ENCODE measurements around the gene SBF2. TPM values are rescaled to one million over a fixed set of nuclear protein-coding genes. Genes with fewer than 3 reads are reported as not detected.

Gene SBF2
- total RNA-seq, 1 experiment from 2014 or later, result 30.2 TPM

GRCh38 chr11:9758637-9759518, 535.1 kb downstream of the SBF2 start:
- H3K23me2 ChIP-seq (ENCODE audit: insufficient read length, low read depth, low read length, poor library complexity, severe bottlenecking), result peaks cover 9% of the 10 kb centered on the region
- H3K4me1 ChIP-seq (ENCODE audit: insufficient read depth, low read length), result 0 out of 2 replicates have a peak, but pooled peaks cover 3% of the 10 kb centered on the region
- H3K9me3 ChIP-seq (ENCODE audit: control insufficient read depth, low read depth, low read length), result no peaks in the 10 kb centered on the region
- no peak overlapping the region for H3K27ac ChIP-seq (ENCODE audit: insufficient read length, low read depth, low read length)
- H3K56ac ChIP-seq (ENCODE audit: insufficient read length, low read depth, low read length), result no peak overlapping the region
- H4K5ac ChIP-seq (ENCODE audit: insufficient read length, low read depth, low read length), result no peak overlapping the region
- H3K4me2 ChIP-seq (ENCODE audit: insufficient read depth, insufficient read length, low read length), result peak overlapping the region; percentile 70
- H3K79me2 ChIP-seq (ENCODE audit: insufficient read depth, low read length), result no peaks in the 10 kb centered on the region
- peak overlapping the region; percentile 85 for H3K14ac ChIP-seq (ENCODE audit: insufficient read depth, low read length)
- no peaks in the 10 kb centered on the region for H3K79me1 ChIP-seq (ENCODE audit: insufficient read depth, low read depth, low read length, poor library complexity, severe bottlenecking)
- H2AK5ac ChIP-seq (ENCODE audit: insufficient read length, low read length), result no peak overlapping the region
- H3K18ac ChIP-seq (ENCODE audit: insufficient read length, low read depth, low read length), result peak overlapping the region; percentile 30
- no peak for TF ChIP-seq CTCF (conservative IDR thresholded peaks at IDR 0.05)
- no peak overlapping the region for H2BK15ac ChIP-seq (ENCODE audit: low read depth, low read length)
- H2BK120ac ChIP-seq (ENCODE audit: low read depth, low read length, poor library complexity, severe bottlenecking), result no peak overlapping the region
- WGBS (ENCODE audit: extremely low coverage, insufficient read length, low lambda C conversion rate), result no CpG with 5 or more reads among the region's 58 CpGs
- Mint-ChIP-seq H3K4me3 (peak overlapping the region; percentile 57 to 65), H3K36me3 (ENCODE audit: insufficient read depth in 1 of 3, low read depth in 3 of 3) (no peaks in the 10 kb centered on the region), H3K27ac (no peak overlapping the region), H3K27me3 (ENCODE audit: low read depth) (no peaks in the 10 kb centered on the region), H3K9me3 (no peaks in the 10 kb centered on the region; a peak in 1 of 5 replicates), H3K4me1 (peaks cover 27 to 30% of the 10 kb centered on the region in 2 experiments)
- no peak overlapping the region for H2AFZ ChIP-seq (ENCODE audit: low read length)
- H4K20me1 ChIP-seq (ENCODE audit: control insufficient read depth, insufficient read depth, insufficient read length), result no peaks in the 10 kb centered on the region
- no peak overlapping the region for H2BK5ac ChIP-seq (ENCODE audit: insufficient read length, low read length)
- no peak overlapping the region for H3T11ph ChIP-seq (ENCODE audit: low read length)
- no peak overlapping the region for H3K9ac ChIP-seq (ENCODE audit: extremely low read depth, insufficient read length, low read length)
- no peak overlapping the region for H2BK12ac ChIP-seq (ENCODE audit: insufficient read length, low read depth, low read length)
- no peak overlapping the region for H3K23ac ChIP-seq (ENCODE audit: insufficient read length, low read depth, low read length)
- H4K91ac ChIP-seq (ENCODE audit: insufficient read length, low read depth, low read length), result no peak overlapping the region
- no peak overlapping the region for H4K8ac ChIP-seq (replicated peaks; ENCODE audit: insufficient read length, low read depth, low read length)
- no peaks in the 10 kb centered on the region for H3K27me3 ChIP-seq (ENCODE audit: insufficient read depth, low read length)
- H2BK20ac ChIP-seq (ENCODE audit: low read depth, low read length, poor library complexity, severe bottlenecking), result no peak overlapping the region
- DNase-seq, result peak; percentile 64
- no peak overlapping the region for H3K4ac ChIP-seq (ENCODE audit: low read depth, low read length)

Measured in H9 (cell line).